Vagina (tissue), 2 donors: Measurements from ENCODE around the gene AGBL1. TPM values are rescaled to one million over a fixed set of nuclear protein-coding genes. Genes with fewer than 3 reads are reported as not detected.

Experiments
- DNase-seq, 2 donors: peaks; one replicate each; pipeline ENCODE4 v3.0.0-alpha.2; 2017; ENCODE audit errors: extremely low spot score in 2 of 2
- H3K27ac ChIP-seq: fragments of 200-600 bp; sonication (generic); one replicate; pipeline ENCODE4 v1.5.1; 2019
- H3K27me3 ChIP-seq: fragments of 200-600 bp; sonication (generic); one replicate; pipeline ENCODE4 v1.5.1; 2019
- H3K36me3 ChIP-seq, 2 donors: fragments of 200-600 bp; sonication (generic); one replicate each; pipeline ENCODE4 v1.5.1; 2017 to 2019
- H3K4me1 ChIP-seq: fragments of 200-600 bp; sonication (generic); one replicate; pipeline ENCODE4 v1.5.1; 2019
- H3K4me3 ChIP-seq, 2 donors: fragments of 200-600 bp; sonication (generic); 1 replicate in 1 of 2; 2 replicates in 1 of 2; pipeline ENCODE4 v1.5.1; 2016 to 2019
- H3K9me3 ChIP-seq: fragments of 200-600 bp; sonication (generic); one replicate; pipeline ENCODE4 v1.5.1; 2019
- POLR2A ChIP-seq, 2 donors: fragments of 450-650 bp; IDR thresholded peaks; one replicate each; pipeline ENCODE4 v1.6.1; 2017; ENCODE audit warnings: antibody characterized with exemption in 2 of 2, mild to moderate bottlenecking in 2 of 2, moderate library complexity in 2 of 2
- POLR2AphosphoS5 ChIP-seq, 2 donors: sonication (generic); formaldehyde crosslinking; IDR thresholded peaks; one replicate each; pipeline ENCODE4 v1.9.0; 2017; ENCODE audit warnings: antibody characterized with exemption in 2 of 2, mild to moderate bottlenecking in 2 of 2, low read depth in 1 of 2; ENCODE audit not compliant: insufficient read depth in 1 of 2
- intact Hi-C: fragments of 100-400 bp; cut with DNase I; formaldehyde crosslinking; loops from one replicate; pipeline ENCODE4 v1.15.1; 2023
- total RNA-seq: library from RNA; depleted of rRNA; stranded (reverse); fragments of >200 nt; gene quantifications from one replicate; pipeline ENCODE4 v1.2.3, GENCODE V29; 2016
- TF ChIP-seq, protein P1 (sequence below), 3 experiments: fragments of 450-650 bp in 2 of 3; fragments of 200-600 bp in 1 of 3; sonication (generic) in 1 of 3; IDR thresholded peaks; one replicate each; pipeline ENCODE4 v1.5.1; 2017 to 2019; ENCODE audit warnings: antibody characterized with exemption in 3 of 3, mild to moderate bottlenecking in 2 of 3, moderate library complexity in 2 of 3

The AGBL1 gene
- not detected for total RNA-seq

DNA sequence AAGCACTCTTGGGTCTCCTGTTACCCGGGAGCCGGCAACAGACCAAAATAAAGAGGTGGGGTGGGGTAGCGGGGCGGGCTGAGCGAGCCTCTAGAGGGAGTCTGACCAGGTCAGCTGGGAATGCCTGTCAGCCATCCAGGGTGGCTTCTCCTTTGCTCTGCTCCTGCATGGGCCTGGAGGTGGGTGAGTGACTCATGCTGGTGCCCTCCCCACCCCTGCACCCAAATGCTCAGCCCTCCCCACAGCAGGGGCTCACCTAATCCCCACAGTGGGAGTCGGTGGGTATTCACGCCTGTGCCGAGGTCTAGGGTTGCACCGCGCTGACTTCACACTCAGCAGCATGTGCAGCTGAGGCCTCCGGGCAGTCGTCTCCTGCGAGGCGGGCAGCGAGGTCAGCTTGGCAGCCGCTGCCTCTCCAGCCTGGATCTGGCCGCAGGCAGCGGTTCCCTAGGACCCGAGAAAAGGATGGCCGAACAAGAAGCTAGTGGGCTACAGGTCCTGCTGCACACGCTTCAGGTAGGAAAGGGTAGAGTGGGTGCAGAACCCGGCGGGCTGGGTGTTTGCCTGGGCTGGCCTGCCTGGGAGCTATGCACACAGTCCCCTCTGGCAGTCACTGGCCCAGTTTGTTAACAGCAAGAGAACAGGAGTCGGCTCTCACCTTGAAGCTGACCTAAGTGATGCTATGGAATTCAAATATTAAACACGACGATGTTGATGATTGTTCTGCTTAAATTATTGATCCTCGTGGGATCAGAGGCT, at the start of gene AGBL1:
Gene AGBL1, plus strand, starts transcription at position 364 of the 759 bp plus-strand sequence.
- Histone ChIP-seq H3K4me1 (peaks cover 10% of the 10 kb centered on the region), H3K27me3 (no peaks in the 10 kb centered on the region), H3K36me3 (no peaks in the 10 kb centered on the region), H3K4me3 (no peak within 1 kb of the TSS), H3K27ac (no peak within 1 kb of the TSS), H3K9me3 (no peaks in the 10 kb centered on the region)
- DNase-seq = no peak
- TF ChIP-seq POLR2AphosphoS5 (IDR thresholded peaks at IDR 0.05; ENCODE audit: insufficient read depth in 1 of 2, low read depth in 1 of 2) (no peak), POLR2A (IDR thresholded peaks at IDR 0.05) (no peak)
- TF ChIP-seq, protein P1, sequence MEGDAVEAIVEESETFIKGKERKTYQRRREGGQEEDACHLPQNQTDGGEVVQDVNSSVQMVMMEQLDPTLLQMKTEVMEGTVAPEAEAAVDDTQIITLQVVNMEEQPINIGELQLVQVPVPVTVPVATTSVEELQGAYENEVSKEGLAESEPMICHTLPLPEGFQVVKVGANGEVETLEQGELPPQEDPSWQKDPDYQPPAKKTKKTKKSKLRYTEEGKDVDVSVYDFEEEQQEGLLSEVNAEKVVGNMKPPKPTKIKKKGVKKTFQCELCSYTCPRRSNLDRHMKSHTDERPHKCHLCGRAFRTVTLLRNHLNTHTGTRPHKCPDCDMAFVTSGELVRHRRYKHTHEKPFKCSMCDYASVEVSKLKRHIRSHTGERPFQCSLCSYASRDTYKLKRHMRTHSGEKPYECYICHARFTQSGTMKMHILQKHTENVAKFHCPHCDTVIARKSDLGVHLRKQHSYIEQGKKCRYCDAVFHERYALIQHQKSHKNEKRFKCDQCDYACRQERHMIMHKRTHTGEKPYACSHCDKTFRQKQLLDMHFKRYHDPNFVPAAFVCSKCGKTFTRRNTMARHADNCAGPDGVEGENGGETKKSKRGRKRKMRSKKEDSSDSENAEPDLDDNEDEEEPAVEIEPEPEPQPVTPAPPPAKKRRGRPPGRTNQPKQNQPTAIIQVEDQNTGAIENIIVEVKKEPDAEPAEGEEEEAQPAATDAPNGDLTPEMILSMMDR (IDR thresholded peaks at IDR 0.05) = no peak
- intact Hi-C loops = no loop called here

DNA sequence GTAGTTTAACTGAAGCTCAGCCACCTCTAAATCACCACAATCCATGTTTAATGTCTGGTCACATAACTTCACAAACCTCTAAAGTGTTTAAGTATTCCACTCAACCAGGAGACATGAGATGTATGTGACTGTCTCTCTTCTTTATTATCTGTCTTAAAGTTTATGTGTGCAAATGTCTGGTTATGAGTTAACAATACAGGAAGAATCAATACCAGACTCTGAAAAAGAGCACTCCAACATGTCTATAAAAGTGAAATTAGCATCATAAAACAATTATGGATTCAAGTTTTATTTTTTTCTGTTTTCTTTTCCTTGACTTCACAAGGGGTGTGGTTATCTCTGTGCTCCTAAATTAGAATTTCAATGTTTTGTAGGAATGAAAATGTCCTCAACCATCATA, 44.8 kb upstream of the AGBL1 start:
- no peaks in the 10 kb centered on the region for H3K4me1 ChIP-seq
- DNase-seq = no peak
- intact Hi-C loops = no loop called here
- TF ChIP-seq POLR2AphosphoS5 (IDR thresholded peaks at IDR 0.05; ENCODE audit: insufficient read depth in 1 of 2, low read depth in 1 of 2) (no peak), POLR2A (IDR thresholded peaks at IDR 0.05) (no peak)
- TF ChIP-seq, protein P1 (IDR thresholded peaks at IDR 0.05) = no peak
- H3K4me3 ChIP-seq = no peak overlapping the region
- no peaks in the 10 kb centered on the region for H3K27me3 ChIP-seq
- H3K36me3 ChIP-seq = no peaks in the 10 kb centered on the region
- no peak overlapping the region for H3K27ac ChIP-seq
- no peaks in the 10 kb centered on the region for H3K9me3 ChIP-seq

DNA sequence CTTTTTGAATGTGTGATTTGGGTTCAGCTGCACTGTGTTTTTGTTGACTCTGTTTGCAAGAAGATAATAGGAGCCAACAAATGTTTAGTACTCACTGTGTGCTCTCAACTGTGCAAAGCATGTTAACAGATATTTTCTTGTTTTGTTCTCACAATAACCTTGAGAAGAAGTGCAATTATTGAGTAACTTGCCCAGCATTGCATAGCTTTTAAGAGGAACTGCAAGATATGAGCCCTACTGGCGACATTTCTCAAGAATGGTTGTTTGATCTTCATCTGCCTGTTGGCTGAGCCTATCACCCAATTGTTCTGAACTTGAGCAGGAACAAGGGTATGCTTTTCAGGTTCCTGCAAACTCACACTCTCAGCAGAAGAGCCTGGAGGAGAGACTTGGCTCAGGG, 43.4 kb upstream of the AGBL1 start:
- Histone ChIP-seq H3K27ac (no peak overlapping the region), H3K9me3 (no peaks in the 10 kb centered on the region), H3K36me3 (no peaks in the 10 kb centered on the region), H3K4me1 (no peaks in the 10 kb centered on the region), H3K4me3 (no peak overlapping the region), H3K27me3 (no peaks in the 10 kb centered on the region)
- DNase-seq = no peak
- intact Hi-C loops = no loop called here
- TF ChIP-seq POLR2AphosphoS5 (IDR thresholded peaks at IDR 0.05; ENCODE audit: insufficient read depth in 1 of 2, low read depth in 1 of 2) (no peak), POLR2A (IDR thresholded peaks at IDR 0.05) (no peak)
- TF ChIP-seq, protein P1 (IDR thresholded peaks at IDR 0.05) = no peak

DNA sequence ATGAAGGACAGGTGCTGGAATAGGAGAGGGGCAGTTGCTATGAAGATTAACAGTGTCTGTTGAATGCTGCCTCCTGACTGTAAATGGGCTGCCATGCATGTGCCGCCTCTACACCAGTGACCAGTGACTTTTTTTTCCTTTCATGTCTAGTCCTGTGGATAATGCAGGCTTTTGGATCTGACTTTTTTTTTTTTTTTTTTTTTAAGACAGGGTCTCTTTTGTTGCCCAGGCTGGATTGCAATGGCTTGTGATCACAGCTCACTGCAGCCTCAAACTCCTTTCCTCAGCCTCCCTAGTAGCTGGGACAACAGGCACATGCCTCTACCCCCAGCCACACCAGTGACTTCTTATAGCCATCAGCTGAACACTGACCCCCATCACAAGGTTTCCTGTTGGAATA, 41.2 kb upstream of the AGBL1 start:
- Histone ChIP-seq H3K36me3 (no peaks in the 10 kb centered on the region), H3K4me1 (no peaks in the 10 kb centered on the region), H3K4me3 (no peak overlapping the region), H3K27me3 (no peaks in the 10 kb centered on the region), H3K9me3 (no peaks in the 10 kb centered on the region), H3K27ac (no peak overlapping the region)
- TF ChIP-seq POLR2A (IDR thresholded peaks at IDR 0.05) = no peak
- no peak for TF ChIP-seq POLR2AphosphoS5 (IDR thresholded peaks at IDR 0.05; ENCODE audit: insufficient read depth in 1 of 2, low read depth in 1 of 2)
- TF ChIP-seq, protein P1 (IDR thresholded peaks at IDR 0.05) = no peak
- intact Hi-C loops = no loop called here
- DNase-seq = no peak

DNA sequence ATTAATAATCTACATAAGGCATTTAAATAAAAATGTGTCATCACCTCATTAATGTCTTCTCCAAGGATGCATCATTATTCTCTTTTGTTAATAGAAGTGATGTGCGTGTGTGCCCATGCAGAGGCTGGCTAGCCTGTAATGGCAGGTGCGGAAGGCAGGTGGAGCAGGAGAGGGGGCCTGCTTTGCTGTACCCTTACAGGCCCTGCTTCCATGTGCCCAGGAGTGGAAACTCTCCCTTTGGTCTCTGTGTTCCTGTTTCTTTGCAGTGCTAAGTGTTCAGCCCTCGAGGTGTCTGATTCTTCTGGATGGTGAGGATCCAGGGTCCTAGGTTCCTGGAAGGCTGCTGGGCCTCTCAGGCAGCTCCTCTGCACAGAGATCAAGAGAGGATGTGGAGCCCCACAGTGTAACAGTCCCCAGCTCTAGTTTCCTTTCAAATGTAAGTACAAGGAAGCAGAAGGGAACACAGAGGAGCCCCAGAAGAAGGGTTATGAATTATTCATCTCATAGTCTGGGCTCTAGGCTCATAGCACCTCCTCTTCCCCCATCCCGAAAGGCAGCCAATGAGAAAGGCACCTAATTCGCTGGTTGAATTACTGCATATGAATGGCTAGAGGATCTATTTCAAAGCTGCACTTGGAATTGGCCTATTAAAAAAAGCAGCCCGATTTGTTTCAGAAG, 39.2 kb upstream of the AGBL1 start:
- Histone ChIP-seq H3K4me1 (no peaks in the 10 kb centered on the region), H3K27me3 (no peaks in the 10 kb centered on the region), H3K9me3 (no peaks in the 10 kb centered on the region), H3K27ac (no peak overlapping the region), H3K36me3 (no peaks in the 10 kb centered on the region), H3K4me3 (no peak overlapping the region)
- TF ChIP-seq POLR2A (IDR thresholded peaks at IDR 0.05) (no peak), POLR2AphosphoS5 (IDR thresholded peaks at IDR 0.05; ENCODE audit: insufficient read depth in 1 of 2, low read depth in 1 of 2) (no peak)
- TF ChIP-seq, protein P1 (IDR thresholded peaks at IDR 0.05) = no peak
- intact Hi-C loops = no loop called here
- DNase-seq = no peak
